GM12878 (cell line): Measurements from ENCODE around the gene HSP90AA1. TPM values are rescaled to one million over a fixed set of nuclear protein-coding genes. Genes with fewer than 3 reads are reported as not detected.
A peak's percentile ranks its signal among the peaks of the same experiment; 100 is the strongest.

Experiments
- BMI1 ChIP-seq: fragments of 450-650 bp; IDR thresholded peaks from 2 replicates; pipeline ENCODE4 v1.6.1; 2016; ENCODE audit warnings: mild to moderate bottlenecking, moderate library complexity, borderline replicate concordance
- CHD2 ChIP-seq: IDR thresholded peaks from 2 replicates; pipeline ENCODE4 v1.6.1; 2011; ENCODE audit warnings: low read depth, low read length, improper control_type of control experiment, borderline replicate concordance
- EED ChIP-seq: sonication (generic); IDR thresholded peaks from 2 replicates; pipeline ENCODE4 v1.6.1; 2016; ENCODE audit warnings: antibody characterized with exemption, low read depth
- MYC ChIP-seq: IDR thresholded peaks from 2 replicates; pipeline ENCODE4 v1.6.1; 2011; ENCODE audit warnings: mild to moderate bottlenecking, low read length, moderate library complexity, inconsistent platforms; ENCODE audit not compliant: insufficient read depth, insufficient replicate concordance, insufficient read length, severe bottlenecking
- RAD21 ChIP-seq: IDR thresholded peaks from 2 replicates; pipeline ENCODE4 v1.6.1; 2011; ENCODE audit warnings: mild to moderate bottlenecking, low read depth, low read length, moderate library complexity; ENCODE audit not compliant: insufficient read depth
- SMC3 ChIP-seq: IDR thresholded peaks from 2 replicates; pipeline ENCODE4 v1.6.1; 2011; ENCODE audit warnings: low read length, improper control_type of control experiment, borderline replicate concordance
- TBL1XR1 ChIP-seq: IDR thresholded peaks from 2 replicates; pipeline ENCODE4 v1.6.1; 2012; ENCODE audit warnings: low read depth, low read length, improper control_type of control experiment
- polyA plus RNA-seq, 11 experiments: library from polyadenylated mRNA; depleted of rRNA in 4 of 11; unstranded in 6 of 11; stranded (reverse) in 5 of 11; fragments of >200 nt; fragmentation: Nextera tagmentation in 4 of 11; fragmentation: Illumina TruSeq in 1 of 11; extraction: Ambion mirVana in 4 of 11; extraction: Trizol in 1 of 11; gene quantifications; 1 replicate in 1 of 11; 2 replicates in 10 of 11; pipeline versions ENCODE4 v1.2.1 to v1.2.3, GENCODE V29; 2011 to 2016; ENCODE audit warnings: inconsistent platforms in 2 of 11, missing spikeins in 2 of 11, low read depth in 1 of 11
- total RNA-seq, 4 experiments: library from RNA; depleted of rRNA in 3 of 4; stranded (reverse); fragments of >200 nt in 3 of 4; fragmentation: Illumina TruSeq in 1 of 4; extraction: Trizol in 1 of 4; gene quantifications; 2 replicates each; pipeline versions ENCODE4 v1.2.1 to v1.2.3, GENCODE V29; 2013 to 2021
- TF ChIP-seq, protein P1 (sequence below): IDR thresholded peaks from 2 replicates; pipeline ENCODE4 v1.6.1; 2012; ENCODE audit warnings: mild to moderate bottlenecking, low read depth, low read length
- TF ChIP-seq, protein P2 (sequence below), 3 experiments: IDR thresholded peaks in 2 of 3; conservative IDR thresholded peaks in 1 of 3; 2 replicates each; pipeline ENCODE4 v1.5.1; 2011; ENCODE audit warnings: low read depth in 3 of 3, low read length in 3 of 3, mild to moderate bottlenecking in 3 of 3, control low read depth in 2 of 3, moderate library complexity in 2 of 3, inconsistent platforms in 1 of 3, mixed read lengths in 1 of 3; ENCODE audit not compliant: control insufficient read depth in 2 of 3, insufficient read depth in 1 of 3; ENCODE audit errors: extremely low read depth in 1 of 3

HSP90AA1 gene
- total and polyA plus RNA-seq, 10 of the 15 experiments (the other 5 are each of a cell fraction or from before 2014, with no cell fraction given): 262 to 1,315 (median 635) TPM

GRCh38 chr14:102046337-102047278, 40.2 kb downstream of the HSP90AA1 start (continued):
- TF ChIP-seq, protein P1, sequence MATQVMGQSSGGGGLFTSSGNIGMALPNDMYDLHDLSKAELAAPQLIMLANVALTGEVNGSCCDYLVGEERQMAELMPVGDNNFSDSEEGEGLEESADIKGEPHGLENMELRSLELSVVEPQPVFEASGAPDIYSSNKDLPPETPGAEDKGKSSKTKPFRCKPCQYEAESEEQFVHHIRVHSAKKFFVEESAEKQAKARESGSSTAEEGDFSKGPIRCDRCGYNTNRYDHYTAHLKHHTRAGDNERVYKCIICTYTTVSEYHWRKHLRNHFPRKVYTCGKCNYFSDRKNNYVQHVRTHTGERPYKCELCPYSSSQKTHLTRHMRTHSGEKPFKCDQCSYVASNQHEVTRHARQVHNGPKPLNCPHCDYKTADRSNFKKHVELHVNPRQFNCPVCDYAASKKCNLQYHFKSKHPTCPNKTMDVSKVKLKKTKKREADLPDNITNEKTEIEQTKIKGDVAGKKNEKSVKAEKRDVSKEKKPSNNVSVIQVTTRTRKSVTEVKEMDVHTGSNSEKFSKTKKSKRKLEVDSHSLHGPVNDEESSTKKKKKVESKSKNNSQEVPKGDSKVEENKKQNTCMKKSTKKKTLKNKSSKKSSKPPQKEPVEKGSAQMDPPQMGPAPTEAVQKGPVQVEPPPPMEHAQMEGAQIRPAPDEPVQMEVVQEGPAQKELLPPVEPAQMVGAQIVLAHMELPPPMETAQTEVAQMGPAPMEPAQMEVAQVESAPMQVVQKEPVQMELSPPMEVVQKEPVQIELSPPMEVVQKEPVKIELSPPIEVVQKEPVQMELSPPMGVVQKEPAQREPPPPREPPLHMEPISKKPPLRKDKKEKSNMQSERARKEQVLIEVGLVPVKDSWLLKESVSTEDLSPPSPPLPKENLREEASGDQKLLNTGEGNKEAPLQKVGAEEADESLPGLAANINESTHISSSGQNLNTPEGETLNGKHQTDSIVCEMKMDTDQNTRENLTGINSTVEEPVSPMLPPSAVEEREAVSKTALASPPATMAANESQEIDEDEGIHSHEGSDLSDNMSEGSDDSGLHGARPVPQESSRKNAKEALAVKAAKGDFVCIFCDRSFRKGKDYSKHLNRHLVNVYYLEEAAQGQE: no peak
- TF ChIP-seq CHD2 (no peak), MYC (no peak), RAD21 (peak; percentile 33; the same call in 1 of the 2 replicates), SMC3 (peak; percentile 21; the same call in 1 of the 2 replicates), EED (no peak), BMI1 (no peak), TBL1XR1 (no peak)
- TF ChIP-seq, protein P2, sequence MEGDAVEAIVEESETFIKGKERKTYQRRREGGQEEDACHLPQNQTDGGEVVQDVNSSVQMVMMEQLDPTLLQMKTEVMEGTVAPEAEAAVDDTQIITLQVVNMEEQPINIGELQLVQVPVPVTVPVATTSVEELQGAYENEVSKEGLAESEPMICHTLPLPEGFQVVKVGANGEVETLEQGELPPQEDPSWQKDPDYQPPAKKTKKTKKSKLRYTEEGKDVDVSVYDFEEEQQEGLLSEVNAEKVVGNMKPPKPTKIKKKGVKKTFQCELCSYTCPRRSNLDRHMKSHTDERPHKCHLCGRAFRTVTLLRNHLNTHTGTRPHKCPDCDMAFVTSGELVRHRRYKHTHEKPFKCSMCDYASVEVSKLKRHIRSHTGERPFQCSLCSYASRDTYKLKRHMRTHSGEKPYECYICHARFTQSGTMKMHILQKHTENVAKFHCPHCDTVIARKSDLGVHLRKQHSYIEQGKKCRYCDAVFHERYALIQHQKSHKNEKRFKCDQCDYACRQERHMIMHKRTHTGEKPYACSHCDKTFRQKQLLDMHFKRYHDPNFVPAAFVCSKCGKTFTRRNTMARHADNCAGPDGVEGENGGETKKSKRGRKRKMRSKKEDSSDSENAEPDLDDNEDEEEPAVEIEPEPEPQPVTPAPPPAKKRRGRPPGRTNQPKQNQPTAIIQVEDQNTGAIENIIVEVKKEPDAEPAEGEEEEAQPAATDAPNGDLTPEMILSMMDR (IDR thresholded peaks at IDR 0.05 in 2 of 3, conservative IDR thresholded peaks at IDR 0.05 in 1 of 3; ENCODE audit: control insufficient read depth in 2 of 3, extremely low read depth in 1 of 3, insufficient read depth in 1 of 3, low read depth in 3 of 3, low read length in 3 of 3): peak; percentile 14 to 41 (median 37); a peak in 4 of 6 replicates
